Glutamatergic neuron (in vitro differentiated cells): Measurements from ENCODE around the gene KCNJ4. TPM values are rescaled to one million over a fixed set of nuclear protein-coding genes. Genes with fewer than 3 reads are reported as not detected.

Experiments
- DNase-seq: peaks from one replicate; pipeline ENCODE4 v3.0.0; 2022
- H3K27ac Mint-ChIP-seq: one replicate; pipeline ENCODE4 v1.8.0; 2020; ENCODE audit warnings: mild to moderate bottlenecking, mixed read lengths, inconsistent platforms; ENCODE audit not compliant: unreplicated experiment
- H3K27me3 Mint-ChIP-seq: one replicate; pipeline ENCODE4 v1.8.0; 2020; ENCODE audit warnings: mild to moderate bottlenecking, moderate library complexity, mixed read lengths, inconsistent platforms; ENCODE audit not compliant: unreplicated experiment
- H3K36me3 Mint-ChIP-seq: one replicate; pipeline ENCODE4 v1.8.0; 2020; ENCODE audit warnings: mild to moderate bottlenecking, mixed read lengths, inconsistent platforms; ENCODE audit not compliant: unreplicated experiment
- H3K4me1 Mint-ChIP-seq: one replicate; pipeline ENCODE4 v1.8.0; 2020; ENCODE audit warnings: mild to moderate bottlenecking, low read depth, mixed read lengths, inconsistent platforms; ENCODE audit not compliant: unreplicated experiment
- H3K4me3 Mint-ChIP-seq: one replicate; pipeline ENCODE4 v1.8.0; 2020; ENCODE audit warnings: mild to moderate bottlenecking, mixed read lengths, inconsistent platforms; ENCODE audit not compliant: unreplicated experiment
- H3K9me3 Mint-ChIP-seq: one replicate; pipeline ENCODE4 v1.8.0; 2020; ENCODE audit warnings: mild to moderate bottlenecking, moderate library complexity, mixed read lengths, inconsistent platforms; ENCODE audit not compliant: unreplicated experiment
- total RNA-seq: library from RNA; stranded (reverse); fragmentation: NEBNext Ultra II Directional; extraction: Animal tissue kit (Norgen Biotek cat#: 25700); gene quantifications from one replicate; pipeline ENCODE4 v1.2.1, GENCODE V29; 2021; ENCODE audit not compliant: unreplicated experiment
- TF ChIP-seq, protein P1 (sequence below): fragments of 200-600 bp; sonication (generic); IDR thresholded peaks from one replicate; pipeline ENCODE4 v1.5.0; 2021; ENCODE audit not compliant: partially characterized antibody, unreplicated experiment

KCNJ4 gene
- total RNA-seq, 1 donor from 2014 or later = 0.86 TPM

DNA sequence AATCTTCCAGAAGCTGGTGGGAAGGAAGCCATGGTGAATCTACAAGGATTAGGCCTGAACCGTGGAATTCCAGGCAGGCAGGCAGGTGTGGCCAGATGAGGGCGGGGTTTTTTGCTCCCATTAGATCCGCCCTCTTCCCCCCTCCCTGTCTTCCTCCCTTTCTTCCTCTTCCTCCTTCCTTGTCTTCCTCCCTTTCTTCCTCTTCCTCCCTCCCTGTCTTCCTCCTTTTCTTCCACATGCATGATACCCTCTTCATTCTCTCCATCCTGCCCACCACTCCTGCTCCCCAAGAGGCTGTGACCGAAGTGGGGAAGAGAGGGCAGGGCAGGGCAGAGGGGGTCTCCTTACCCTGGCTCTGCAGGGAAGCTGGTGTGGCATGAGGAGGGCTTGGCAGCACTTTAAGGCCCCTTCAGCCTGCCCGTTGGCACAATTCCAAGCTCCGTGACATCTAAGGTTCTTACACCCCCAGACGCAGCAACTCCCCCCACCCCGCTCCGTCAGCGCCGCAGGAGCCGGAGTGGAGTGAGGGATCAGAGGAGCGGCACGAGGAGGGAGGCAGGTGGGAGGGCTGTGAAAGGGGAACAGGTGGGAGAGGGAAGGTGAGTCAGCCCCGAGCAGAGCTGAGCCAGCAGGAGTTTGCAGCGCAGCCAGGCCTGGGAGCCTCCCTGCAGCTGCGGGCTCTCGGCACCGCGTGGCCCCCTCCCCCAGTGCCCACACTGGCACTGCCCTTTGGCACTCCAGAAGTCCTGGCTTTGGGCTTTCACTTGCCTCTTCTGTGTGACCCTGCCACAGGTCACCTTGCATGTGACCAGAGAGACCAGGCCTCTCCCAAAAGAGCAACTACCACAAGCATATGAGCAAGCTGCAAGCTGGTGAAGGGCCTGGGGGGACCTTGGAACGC lies 32.1 kb downstream of the KCNJ4 start:
- no peaks in the 10 kb centered on the region for H3K4me1 Mint-ChIP-seq

DNA sequence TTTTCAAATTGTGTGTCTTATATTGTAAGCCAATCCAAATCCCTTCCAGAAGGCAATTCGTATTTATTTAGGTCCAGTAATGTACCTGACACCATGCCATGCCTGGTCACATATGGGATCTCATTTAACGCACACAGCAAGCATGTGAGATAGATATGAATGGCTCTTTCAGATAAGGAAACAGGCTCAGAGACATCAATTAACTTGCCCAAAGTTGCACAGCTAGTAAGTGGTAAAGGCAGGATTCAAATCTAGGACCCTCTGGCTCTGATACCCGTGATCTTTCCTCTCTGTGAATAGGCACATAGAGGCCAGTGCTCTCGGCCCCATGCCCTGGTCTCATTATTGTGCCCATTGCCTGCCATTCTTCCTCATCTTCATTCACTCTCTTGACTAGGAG lies 34.3 kb downstream of the KCNJ4 start:
- Mint-ChIP-seq H3K27ac (no peak overlapping the region), H3K4me1 (no peaks in the 10 kb centered on the region), H3K36me3 (no peaks in the 10 kb centered on the region), H3K4me3 (no peak overlapping the region), H3K9me3 (peaks cover 4% of the 10 kb centered on the region), H3K27me3 (peaks cover 3% of the 10 kb centered on the region)
- TF ChIP-seq, protein P1, sequence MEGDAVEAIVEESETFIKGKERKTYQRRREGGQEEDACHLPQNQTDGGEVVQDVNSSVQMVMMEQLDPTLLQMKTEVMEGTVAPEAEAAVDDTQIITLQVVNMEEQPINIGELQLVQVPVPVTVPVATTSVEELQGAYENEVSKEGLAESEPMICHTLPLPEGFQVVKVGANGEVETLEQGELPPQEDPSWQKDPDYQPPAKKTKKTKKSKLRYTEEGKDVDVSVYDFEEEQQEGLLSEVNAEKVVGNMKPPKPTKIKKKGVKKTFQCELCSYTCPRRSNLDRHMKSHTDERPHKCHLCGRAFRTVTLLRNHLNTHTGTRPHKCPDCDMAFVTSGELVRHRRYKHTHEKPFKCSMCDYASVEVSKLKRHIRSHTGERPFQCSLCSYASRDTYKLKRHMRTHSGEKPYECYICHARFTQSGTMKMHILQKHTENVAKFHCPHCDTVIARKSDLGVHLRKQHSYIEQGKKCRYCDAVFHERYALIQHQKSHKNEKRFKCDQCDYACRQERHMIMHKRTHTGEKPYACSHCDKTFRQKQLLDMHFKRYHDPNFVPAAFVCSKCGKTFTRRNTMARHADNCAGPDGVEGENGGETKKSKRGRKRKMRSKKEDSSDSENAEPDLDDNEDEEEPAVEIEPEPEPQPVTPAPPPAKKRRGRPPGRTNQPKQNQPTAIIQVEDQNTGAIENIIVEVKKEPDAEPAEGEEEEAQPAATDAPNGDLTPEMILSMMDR = no peak
- no peak for DNase-seq

More for the DNA sequence above, 32.1 kb downstream of the KCNJ4 start:
- TF ChIP-seq, protein P1 = no peak
- Mint-ChIP-seq H3K27me3 (peaks cover 3% of the 10 kb centered on the region), H3K4me3 (no peak overlapping the region), H3K27ac (no peak overlapping the region), H3K9me3 (peaks cover 2% of the 10 kb centered on the region), H3K36me3 (no peaks in the 10 kb centered on the region)
- DNase-seq = no peak

DNA sequence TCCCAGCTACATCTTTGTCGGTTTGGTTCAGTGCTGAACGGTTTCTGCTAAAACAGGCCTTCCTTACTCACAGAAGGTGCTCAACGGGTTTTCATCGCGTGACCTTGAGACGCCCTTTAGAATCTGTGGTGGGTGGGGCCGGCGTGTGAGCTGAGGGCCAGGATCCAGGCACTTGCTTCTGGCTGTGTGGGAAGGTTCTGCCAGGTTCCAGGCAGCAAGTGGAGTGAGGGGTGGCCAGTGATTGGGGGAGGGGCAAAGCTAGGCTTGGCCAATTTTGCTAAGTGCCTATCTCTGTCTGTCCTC lies 35.2 kb downstream of the KCNJ4 start:
- Mint-ChIP-seq H3K36me3 (no peaks in the 10 kb centered on the region), H3K4me1 (peaks cover 3% of the 10 kb centered on the region), H3K9me3 (peaks cover 5% of the 10 kb centered on the region), H3K4me3 (no peak overlapping the region), H3K27ac (no peak overlapping the region), H3K27me3 (peaks cover 3% of the 10 kb centered on the region)
- TF ChIP-seq, protein P1 = no peak
- no peak for DNase-seq

DNA sequence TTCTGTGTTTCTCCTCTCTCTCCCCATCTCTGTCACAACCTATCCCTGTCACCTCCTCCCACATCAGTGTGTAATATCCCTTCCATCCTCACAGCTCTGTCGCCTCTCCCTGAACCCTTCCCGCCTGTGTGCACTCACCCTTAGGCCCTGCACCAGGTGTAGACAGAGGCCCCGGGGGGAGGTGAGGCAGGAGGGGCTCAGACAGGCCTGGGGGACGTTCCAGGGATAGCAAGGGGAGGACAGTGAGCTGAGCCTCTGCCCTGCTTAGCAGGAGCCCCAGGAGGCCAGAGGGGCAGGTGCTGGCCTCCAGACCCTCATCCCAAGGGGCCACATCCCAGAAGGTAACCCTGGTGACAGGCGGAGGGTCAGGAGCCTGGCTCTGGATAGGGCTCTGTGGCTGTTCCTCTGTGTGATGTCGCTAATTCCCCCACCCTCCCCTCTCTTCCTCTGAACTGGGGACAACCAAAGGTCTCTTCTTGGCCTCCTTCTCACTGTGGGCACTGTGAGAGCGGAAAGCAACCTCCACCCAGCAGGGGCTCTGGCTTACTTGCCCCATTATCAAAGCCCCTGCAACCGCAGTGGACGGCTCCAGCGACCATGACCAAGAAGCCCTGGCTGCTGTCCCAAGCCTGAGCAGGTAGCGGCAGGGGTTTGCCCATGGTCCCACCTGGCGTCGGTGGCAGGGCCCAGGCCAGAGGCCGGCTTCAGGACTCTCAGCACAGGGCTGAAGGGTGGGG lies 35.7 kb downstream of the KCNJ4 start:
- peaks cover 3% of the 10 kb centered on the region for H3K27me3 Mint-ChIP-seq

More for the DNA sequence above, 35.7 kb downstream of the KCNJ4 start:
- peaks cover 3% of the 10 kb centered on the region for H3K4me1 Mint-ChIP-seq
- peaks cover 5% of the 10 kb centered on the region for H3K9me3 Mint-ChIP-seq
- no peaks in the 10 kb centered on the region for H3K36me3 Mint-ChIP-seq
- DNase-seq = peak; percentile 12
- H3K4me3 Mint-ChIP-seq = no peak overlapping the region
- no peak overlapping the region for H3K27ac Mint-ChIP-seq
- TF ChIP-seq, protein P1 = no peak
